Measurements from ENCODE around the gene DNAH14. TPM values are rescaled to one million over a fixed set of nuclear protein-coding genes. Genes with fewer than 3 reads are reported as not detected.

Gene DNAH14
- total RNA-seq, 1 experiment from 2014 or later, result 69.7 TPM

- Mint-ChIP-seq H3K4me3 (ENCODE audit: unreplicated experiment) (no peak overlapping the region), H3K27me3 (ENCODE audit: insufficient read depth, unreplicated experiment) (no peaks in the 10 kb centered on the region), H3K36me3 (ENCODE audit: insufficient read depth, unreplicated experiment) (peaks cover 7% of the 10 kb centered on the region), H3K4me1 (ENCODE audit: insufficient read depth, unreplicated experiment) (no peaks in the 10 kb centered on the region), H3K27ac (ENCODE audit: low read depth, unreplicated experiment) (no peak overlapping the region), H3K9me3 (ENCODE audit: unreplicated experiment) (no peaks in the 10 kb centered on the region)
- no TSS peak for BruUV-seq (replicated peaks)
- POLR2A ChIA-PET, result interaction anchor here (0.6 to 2.5 kb wide), 2 partner anchors 8 to 39 kb away, joined by 3 to 15 read pairs; no protein-coding TSS in a partner anchor
- TF ChIP-seq CTCF (IDR thresholded peaks at IDR 0.05; ENCODE audit: unreplicated experiment), result no peak
- CTCF ChIA-PET, result interaction anchor here (0.7 to 1.0 kb wide), 3 partner anchors 10 to 605 kb away, joined by 3 read pairs; no protein-coding TSS in a partner anchor
- DNase-seq (ENCODE audit: unreplicated experiment), result no peak
- intact Hi-C loops (cut with micrococcal nuclease), result no loop called here
Observed at GRCh38 chr1:225388372-225388771, 458.9 kb downstream of the DNAH14 start.

GRCh38 chr1:225389843-225390242, 460.4 kb downstream of the DNAH14 start:
- H3K27ac Mint-ChIP-seq (ENCODE audit: low read depth, unreplicated experiment), result no peak overlapping the region
- ChIA-PET CTCF (interaction anchor here (0.6 to 1.3 kb wide), 4 partner anchors 10 to 1753 kb away, joined by 3 to 4 read pairs (median 3); no protein-coding TSS in a partner anchor), POLR2A (interaction anchor here (0.8 to 2.5 kb wide), 4 partner anchors 10 to 33 kb away, joined by 3 to 15 read pairs (median 3); no protein-coding TSS in a partner anchor)
- no peaks in the 10 kb centered on the region for H3K4me1 Mint-ChIP-seq (ENCODE audit: insufficient read depth, unreplicated experiment)
- no peak for TF ChIP-seq CTCF (IDR thresholded peaks at IDR 0.05; ENCODE audit: unreplicated experiment)
- intact Hi-C loops (cut with micrococcal nuclease), result no loop called here
- no peak for DNase-seq (ENCODE audit: unreplicated experiment)
- no peak overlapping the region for H3K4me3 Mint-ChIP-seq (ENCODE audit: unreplicated experiment)
- H3K36me3 Mint-ChIP-seq (ENCODE audit: insufficient read depth, unreplicated experiment), result peaks cover 7% of the 10 kb centered on the region
- H3K27me3 Mint-ChIP-seq (ENCODE audit: insufficient read depth, unreplicated experiment), result no peaks in the 10 kb centered on the region
- no peaks in the 10 kb centered on the region for H3K9me3 Mint-ChIP-seq (ENCODE audit: unreplicated experiment)
- BruUV-seq (replicated peaks), result no TSS peak

- Mint-ChIP-seq H3K9me3 (ENCODE audit: unreplicated experiment) (no peaks in the 10 kb centered on the region), H3K36me3 (ENCODE audit: insufficient read depth, unreplicated experiment) (peaks cover 53% of the 10 kb centered on the region), H3K27me3 (ENCODE audit: insufficient read depth, unreplicated experiment) (no peaks in the 10 kb centered on the region), H3K27ac (ENCODE audit: low read depth, unreplicated experiment) (no peak overlapping the region), H3K4me1 (ENCODE audit: insufficient read depth, unreplicated experiment) (no peaks in the 10 kb centered on the region), H3K4me3 (ENCODE audit: unreplicated experiment) (no peak overlapping the region)
- ChIA-PET CTCF (interaction anchor here (0.6 to 0.7 kb wide), 2 partner anchors 14 to 414 kb away, joined by 3 read pairs; partner anchors contain the start of gene EPHX1), POLR2A (interaction anchor here (0.7 kb wide), 1 partner anchor 12 kb away, joined by 4 read pairs; no protein-coding TSS in a partner anchor)
- BruUV-seq (replicated peaks), result no TSS peak
- DNase-seq (ENCODE audit: unreplicated experiment), result no peak
- intact Hi-C loops (cut with micrococcal nuclease), result no loop called here
- TF ChIP-seq CTCF (IDR thresholded peaks at IDR 0.05; ENCODE audit: unreplicated experiment), result no peak
Observed at GRCh38 chr1:225396357-225396756, 466.9 kb downstream of the DNAH14 start.

GRCh38 chr1:225400968-225401367, 471.5 kb downstream of the DNAH14 start:
- Mint-ChIP-seq H3K27me3 (ENCODE audit: insufficient read depth, unreplicated experiment) (no peaks in the 10 kb centered on the region), H3K4me3 (ENCODE audit: unreplicated experiment) (no peak overlapping the region), H3K4me1 (ENCODE audit: insufficient read depth, unreplicated experiment) (no peaks in the 10 kb centered on the region), H3K36me3 (ENCODE audit: insufficient read depth, unreplicated experiment) (peaks cover 82% of the 10 kb centered on the region), H3K9me3 (ENCODE audit: unreplicated experiment) (no peaks in the 10 kb centered on the region), H3K27ac (ENCODE audit: low read depth, unreplicated experiment) (no peak overlapping the region)
- BruUV-seq (replicated peaks), result no TSS peak
- intact Hi-C loops (cut with micrococcal nuclease), result no loop called here
- POLR2A ChIA-PET, result no interaction called here
- CTCF ChIA-PET, result interaction anchor here (0.7 to 0.9 kb wide), 2 partner anchors 51 to 77 kb away, joined by 3 to 5 read pairs; no protein-coding TSS in a partner anchor
- TF ChIP-seq CTCF (IDR thresholded peaks at IDR 0.05; ENCODE audit: unreplicated experiment), result no peak
- DNase-seq (ENCODE audit: unreplicated experiment), result no peak
